ENCODE measurements around the gene NOTCH1.

GRCh38 chr9:136511144-136511669 is 34.6 kb downstream of the NOTCH1 start:
- TF ChIP-seq GATA3 (IDR thresholded peaks at IDR 0.05; ENCODE audit: low read depth, low read length) (no peak), GATA2 (IDR thresholded peaks at IDR 0.05; ENCODE audit: low read depth, low read length) (no peak)
